HEK293 (cell line): ENCODE results near the gene MACIR.

ENCODE experiments used
- GLI2 ChIP-seq: fragments of 450-650 bp; formaldehyde crosslinking; IDR thresholded peaks from 2 replicates; pipeline ENCODE4; 2017; ENCODE audit warnings: missing biosample characterization, missing genetic modification characterization, low read depth, borderline replicate concordance
- GLI4 ChIP-seq: fragments of 450-650 bp; formaldehyde crosslinking; IDR thresholded peaks from 2 replicates; pipeline ENCODE4 v1.5.1; 2016; ENCODE audit warnings: missing biosample characterization, missing genetic modification characterization
- GLIS1 ChIP-seq: fragments of 450-650 bp; formaldehyde crosslinking; IDR thresholded peaks from 2 replicates; pipeline ENCODE4 v1.5.1; 2016; ENCODE audit warnings: missing biosample characterization, missing genetic modification characterization
- GLIS2 ChIP-seq: fragments of 450-650 bp; formaldehyde crosslinking; IDR thresholded peaks from 2 replicates; pipeline ENCODE4 v1.5.1; 2016; ENCODE audit warnings: missing biosample characterization, missing genetic modification characterization
- IKZF3 ChIP-seq: fragments of 450-650 bp; IDR thresholded peaks from 2 replicates; pipeline ENCODE4 v1.5.0; 2018; ENCODE audit warnings: missing biosample characterization, mild to moderate bottlenecking, missing genetic modification characterization, moderate library complexity
- KLF7 ChIP-seq: fragments of 450-650 bp; formaldehyde crosslinking; IDR thresholded peaks from 2 replicates; pipeline ENCODE4 v1.5.1; 2016; ENCODE audit warnings: missing biosample characterization, missing genetic modification characterization, borderline replicate concordance
- MYNN ChIP-seq: fragments of 450-650 bp; formaldehyde crosslinking; IDR thresholded peaks from 2 replicates; pipeline ENCODE4 v1.5.1; 2016; ENCODE audit warnings: missing biosample characterization, missing genetic modification characterization, borderline replicate concordance
- SP7 ChIP-seq: fragments of 450-650 bp; formaldehyde crosslinking; IDR thresholded peaks from 2 replicates; pipeline ENCODE4 v1.5.1; 2016; ENCODE audit warnings: missing biosample characterization, missing genetic modification characterization
- ZBTB44 ChIP-seq: fragments of 450-650 bp; IDR thresholded peaks from 2 replicates; pipeline ENCODE4 v1.5.1; 2018; ENCODE audit warnings: missing biosample characterization, mild to moderate bottlenecking, missing genetic modification characterization
- ZFP37 ChIP-seq: fragments of 450-650 bp; formaldehyde crosslinking; IDR thresholded peaks from 2 replicates; pipeline ENCODE4 v1.5.1; 2016; ENCODE audit warnings: missing biosample characterization, missing genetic modification characterization
- ZNF16 ChIP-seq: fragments of 450-650 bp; formaldehyde crosslinking; IDR thresholded peaks from 2 replicates; pipeline ENCODE4 v1.5.1; 2016; ENCODE audit warnings: low read depth, missing biosample characterization, missing genetic modification characterization
- ZNF169 ChIP-seq: fragments of 450-650 bp; formaldehyde crosslinking; IDR thresholded peaks from 2 replicates; pipeline ENCODE4 v1.5.1; 2016; ENCODE audit warnings: missing biosample characterization, missing genetic modification characterization
- ZNF19 ChIP-seq: fragments of 450-650 bp; formaldehyde crosslinking; IDR thresholded peaks from 2 replicates; pipeline ENCODE4; 2016; ENCODE audit warnings: missing biosample characterization, missing genetic modification characterization, low read depth
- ZNF2 ChIP-seq: fragments of 450-650 bp; formaldehyde crosslinking; IDR thresholded peaks from 2 replicates; pipeline ENCODE4 v1.5.1; 2016; ENCODE audit warnings: missing biosample characterization, missing genetic modification characterization
- ZNF335 ChIP-seq: fragments of 450-650 bp; formaldehyde crosslinking; conservative IDR thresholded peaks from 2 replicates; pipeline ENCODE4 v1.5.1; 2016; ENCODE audit warnings: missing biosample characterization, missing genetic modification characterization
- ZNF341 ChIP-seq: fragments of 450-650 bp; formaldehyde crosslinking; IDR thresholded peaks from 2 replicates; pipeline ENCODE4; 2016; ENCODE audit warnings: low read depth, missing biosample characterization, missing genetic modification characterization
- ZNF350 ChIP-seq: fragments of 450-650 bp; formaldehyde crosslinking; IDR thresholded peaks from 2 replicates; pipeline ENCODE4 v1.5.0; 2017; ENCODE audit warnings: missing biosample characterization, mild to moderate bottlenecking, missing genetic modification characterization
- ZNF433 ChIP-seq: fragments of 450-650 bp; formaldehyde crosslinking; IDR thresholded peaks from 2 replicates; pipeline ENCODE4 v1.5.1; 2016; ENCODE audit warnings: missing biosample characterization, missing genetic modification characterization, low read depth
- ZNF501 ChIP-seq: fragments of 450-650 bp; formaldehyde crosslinking; IDR thresholded peaks from 2 replicates; pipeline ENCODE4 v1.5.1; 2016; ENCODE audit warnings: missing biosample characterization, missing genetic modification characterization
- ZNF529 ChIP-seq: fragments of 450-650 bp; formaldehyde crosslinking; IDR thresholded peaks from 2 replicates; pipeline ENCODE4 v1.5.1; 2017; ENCODE audit warnings: missing genetic modification characterization, missing biosample characterization; ENCODE audit not compliant: insufficient replicate concordance
- ZNF548 ChIP-seq: fragments of 450-650 bp; formaldehyde crosslinking; IDR thresholded peaks from 2 replicates; pipeline ENCODE4 v1.5.1; 2016; ENCODE audit warnings: missing biosample characterization, missing genetic modification characterization
- ZNF549 ChIP-seq: fragments of 450-650 bp; IDR thresholded peaks from 2 replicates; pipeline ENCODE4 v1.5.1; 2018; ENCODE audit warnings: missing biosample characterization, missing genetic modification characterization, mild to moderate bottlenecking, inconsistent platforms, moderate library complexity
- ZNF558 ChIP-seq: fragments of 450-650 bp; formaldehyde crosslinking; IDR thresholded peaks from 2 replicates; pipeline ENCODE4 v1.5.1; 2016; ENCODE audit warnings: missing biosample characterization, missing genetic modification characterization
- ZNF621 ChIP-seq: fragments of 450-650 bp; formaldehyde crosslinking; IDR thresholded peaks from 2 replicates; pipeline ENCODE4 v1.5.1; 2017; ENCODE audit warnings: missing biosample characterization, missing genetic modification characterization
- ZNF692 ChIP-seq: fragments of 450-650 bp; formaldehyde crosslinking; IDR thresholded peaks from 2 replicates; pipeline ENCODE4 v1.5.1; 2016; ENCODE audit warnings: missing biosample characterization, missing genetic modification characterization
- TF ChIP-seq, protein P1 (sequence below): fragments of 450-650 bp; formaldehyde crosslinking; IDR thresholded peaks from 2 replicates; pipeline ENCODE4 v1.5.1; 2017; ENCODE audit warnings: missing biosample characterization, missing genetic modification characterization
- TF ChIP-seq, protein P2 (sequence below): fragments of 450-650 bp; formaldehyde crosslinking; IDR thresholded peaks from 2 replicates; pipeline ENCODE4 v1.5.1; 2017; ENCODE audit warnings: missing biosample characterization, missing genetic modification characterization
- TF ChIP-seq, protein P3 (sequence below): fragments of 450-650 bp; formaldehyde crosslinking; IDR thresholded peaks from 2 replicates; pipeline ENCODE4 v1.5.1; 2016; ENCODE audit warnings: missing biosample characterization, missing genetic modification characterization, borderline replicate concordance

Gene MACIR

DNA sequence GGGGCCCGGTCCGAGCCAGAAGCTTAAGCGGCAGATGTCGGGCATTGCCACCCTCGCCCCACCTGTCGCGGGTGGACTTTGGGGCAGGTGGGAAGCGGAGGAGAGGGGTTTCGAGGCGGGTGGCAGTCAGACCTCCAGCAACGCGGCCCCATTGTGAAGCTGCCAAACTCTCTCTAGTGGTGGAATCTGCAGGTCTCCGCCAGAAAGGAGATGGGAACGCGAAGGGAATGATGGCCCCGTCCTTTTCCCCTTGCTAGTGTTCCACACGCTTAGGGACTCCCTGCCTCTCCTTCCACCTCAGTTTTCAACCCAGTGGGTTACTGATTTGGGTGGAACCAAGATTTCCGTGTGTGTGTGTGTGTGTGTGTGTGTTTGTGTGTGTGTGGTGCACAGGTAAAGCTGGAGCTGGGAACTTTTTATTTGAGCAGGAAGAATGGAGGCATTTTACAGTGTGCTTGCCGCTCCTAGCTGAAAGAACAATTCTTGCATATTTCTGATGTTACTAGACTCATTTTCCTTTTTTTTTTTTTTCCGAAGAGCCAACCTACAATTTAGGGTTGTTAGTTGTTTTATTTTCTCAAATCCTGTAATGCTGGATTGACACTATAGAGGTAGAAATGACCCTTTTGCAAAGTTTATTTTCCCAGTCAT lies 1.3 kb downstream of the MACIR start (continued):
- TF ChIP-seq ZNF692 (no peak), ZNF350 (no peak), GLI4 (tag by site-specific recombination) (0 out of 2 replicates have a peak, but pooled peaks have one; percentile 75), IKZF3 (tag by site-specific recombination) (peak; percentile 26; the same call in 1 of the 2 replicates), ZFP37 (tag by site-specific recombination) (no peak; the same call in 1 of the 2 replicates), ZNF529 (no peak), ZNF341 (tag by site-specific recombination) (0 out of 2 replicates have a peak, but pooled peaks have one; percentile 5), ZNF433 (tag by site-specific recombination) (no peak), ZNF558 (no peak), ZNF549 (tag by site-specific recombination) (no peak), ZBTB44 (tag by site-specific recombination) (no peak), ZNF621 (tag by site-specific recombination) (no peak), ZNF501 (tag by site-specific recombination) (peak; percentile 74), ZNF2 (tag by site-specific recombination) (0 out of 2 replicates have a peak, but pooled peaks have one; percentile 9), ZNF548 (tag by site-specific recombination) (no peak), MYNN (tag by site-specific recombination) (no peak), ZNF169 (tag by site-specific recombination) (no peak), ZNF335 (peak; percentile 35; the same call in 1 of the 2 replicates), KLF7 (tag by site-specific recombination) (no peak), ZNF19 (tag by site-specific recombination) (no peak), GLI2 (tag by site-specific recombination) (no peak), ZNF16 (no peak), GLIS2 (peak; percentile 76), GLIS1 (tag by site-specific recombination) (peak; percentile 90), SP7 (tag by site-specific recombination) (no peak)
- TF ChIP-seq, protein P1, sequence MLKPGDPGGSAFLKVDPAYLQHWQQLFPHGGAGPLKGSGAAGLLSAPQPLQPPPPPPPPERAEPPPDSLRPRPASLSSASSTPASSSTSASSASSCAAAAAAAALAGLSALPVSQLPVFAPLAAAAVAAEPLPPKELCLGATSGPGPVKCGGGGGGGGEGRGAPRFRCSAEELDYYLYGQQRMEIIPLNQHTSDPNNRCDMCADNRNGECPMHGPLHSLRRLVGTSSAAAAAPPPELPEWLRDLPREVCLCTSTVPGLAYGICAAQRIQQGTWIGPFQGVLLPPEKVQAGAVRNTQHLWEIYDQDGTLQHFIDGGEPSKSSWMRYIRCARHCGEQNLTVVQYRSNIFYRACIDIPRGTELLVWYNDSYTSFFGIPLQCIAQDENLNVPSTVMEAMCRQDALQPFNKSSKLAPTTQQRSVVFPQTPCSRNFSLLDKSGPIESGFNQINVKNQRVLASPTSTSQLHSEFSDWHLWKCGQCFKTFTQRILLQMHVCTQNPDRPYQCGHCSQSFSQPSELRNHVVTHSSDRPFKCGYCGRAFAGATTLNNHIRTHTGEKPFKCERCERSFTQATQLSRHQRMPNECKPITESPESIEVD (tag by site-specific recombination): no peak
- TF ChIP-seq, protein P2, sequence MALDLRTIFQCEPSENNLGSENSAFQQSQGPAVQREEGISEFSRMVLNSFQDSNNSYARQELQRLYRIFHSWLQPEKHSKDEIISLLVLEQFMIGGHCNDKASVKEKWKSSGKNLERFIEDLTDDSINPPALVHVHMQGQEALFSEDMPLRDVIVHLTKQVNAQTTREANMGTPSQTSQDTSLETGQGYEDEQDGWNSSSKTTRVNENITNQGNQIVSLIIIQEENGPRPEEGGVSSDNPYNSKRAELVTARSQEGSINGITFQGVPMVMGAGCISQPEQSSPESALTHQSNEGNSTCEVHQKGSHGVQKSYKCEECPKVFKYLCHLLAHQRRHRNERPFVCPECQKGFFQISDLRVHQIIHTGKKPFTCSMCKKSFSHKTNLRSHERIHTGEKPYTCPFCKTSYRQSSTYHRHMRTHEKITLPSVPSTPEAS (tag by site-specific recombination): no peak
- TF ChIP-seq, protein P3, sequence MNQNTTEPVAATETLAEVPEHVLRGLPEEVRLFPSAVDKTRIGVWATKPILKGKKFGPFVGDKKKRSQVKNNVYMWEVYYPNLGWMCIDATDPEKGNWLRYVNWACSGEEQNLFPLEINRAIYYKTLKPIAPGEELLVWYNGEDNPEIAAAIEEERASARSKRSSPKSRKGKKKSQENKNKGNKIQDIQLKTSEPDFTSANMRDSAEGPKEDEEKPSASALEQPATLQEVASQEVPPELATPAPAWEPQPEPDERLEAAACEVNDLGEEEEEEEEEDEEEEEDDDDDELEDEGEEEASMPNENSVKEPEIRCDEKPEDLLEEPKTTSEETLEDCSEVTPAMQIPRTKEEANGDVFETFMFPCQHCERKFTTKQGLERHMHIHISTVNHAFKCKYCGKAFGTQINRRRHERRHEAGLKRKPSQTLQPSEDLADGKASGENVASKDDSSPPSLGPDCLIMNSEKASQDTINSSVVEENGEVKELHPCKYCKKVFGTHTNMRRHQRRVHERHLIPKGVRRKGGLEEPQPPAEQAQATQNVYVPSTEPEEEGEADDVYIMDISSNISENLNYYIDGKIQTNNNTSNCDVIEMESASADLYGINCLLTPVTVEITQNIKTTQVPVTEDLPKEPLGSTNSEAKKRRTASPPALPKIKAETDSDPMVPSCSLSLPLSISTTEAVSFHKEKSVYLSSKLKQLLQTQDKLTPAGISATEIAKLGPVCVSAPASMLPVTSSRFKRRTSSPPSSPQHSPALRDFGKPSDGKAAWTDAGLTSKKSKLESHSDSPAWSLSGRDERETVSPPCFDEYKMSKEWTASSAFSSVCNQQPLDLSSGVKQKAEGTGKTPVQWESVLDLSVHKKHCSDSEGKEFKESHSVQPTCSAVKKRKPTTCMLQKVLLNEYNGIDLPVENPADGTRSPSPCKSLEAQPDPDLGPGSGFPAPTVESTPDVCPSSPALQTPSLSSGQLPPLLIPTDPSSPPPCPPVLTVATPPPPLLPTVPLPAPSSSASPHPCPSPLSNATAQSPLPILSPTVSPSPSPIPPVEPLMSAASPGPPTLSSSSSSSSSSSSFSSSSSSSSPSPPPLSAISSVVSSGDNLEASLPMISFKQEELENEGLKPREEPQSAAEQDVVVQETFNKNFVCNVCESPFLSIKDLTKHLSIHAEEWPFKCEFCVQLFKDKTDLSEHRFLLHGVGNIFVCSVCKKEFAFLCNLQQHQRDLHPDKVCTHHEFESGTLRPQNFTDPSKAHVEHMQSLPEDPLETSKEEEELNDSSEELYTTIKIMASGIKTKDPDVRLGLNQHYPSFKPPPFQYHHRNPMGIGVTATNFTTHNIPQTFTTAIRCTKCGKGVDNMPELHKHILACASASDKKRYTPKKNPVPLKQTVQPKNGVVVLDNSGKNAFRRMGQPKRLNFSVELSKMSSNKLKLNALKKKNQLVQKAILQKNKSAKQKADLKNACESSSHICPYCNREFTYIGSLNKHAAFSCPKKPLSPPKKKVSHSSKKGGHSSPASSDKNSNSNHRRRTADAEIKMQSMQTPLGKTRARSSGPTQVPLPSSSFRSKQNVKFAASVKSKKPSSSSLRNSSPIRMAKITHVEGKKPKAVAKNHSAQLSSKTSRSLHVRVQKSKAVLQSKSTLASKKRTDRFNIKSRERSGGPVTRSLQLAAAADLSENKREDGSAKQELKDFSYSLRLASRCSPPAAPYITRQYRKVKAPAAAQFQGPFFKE (tag by site-specific recombination): no peak
